CD4-positive, alpha-beta T cell treated with Interleukin-17A for 4 hours (primary cell): ENCODE results near the gene DNAJB6.

Experiments
- DNase-seq: peaks from one replicate; pipeline ENCODE4 v3.0.0-alpha.2; 2020; ENCODE audit warnings: mixed read lengths

Gene DNAJB6

DNA sequence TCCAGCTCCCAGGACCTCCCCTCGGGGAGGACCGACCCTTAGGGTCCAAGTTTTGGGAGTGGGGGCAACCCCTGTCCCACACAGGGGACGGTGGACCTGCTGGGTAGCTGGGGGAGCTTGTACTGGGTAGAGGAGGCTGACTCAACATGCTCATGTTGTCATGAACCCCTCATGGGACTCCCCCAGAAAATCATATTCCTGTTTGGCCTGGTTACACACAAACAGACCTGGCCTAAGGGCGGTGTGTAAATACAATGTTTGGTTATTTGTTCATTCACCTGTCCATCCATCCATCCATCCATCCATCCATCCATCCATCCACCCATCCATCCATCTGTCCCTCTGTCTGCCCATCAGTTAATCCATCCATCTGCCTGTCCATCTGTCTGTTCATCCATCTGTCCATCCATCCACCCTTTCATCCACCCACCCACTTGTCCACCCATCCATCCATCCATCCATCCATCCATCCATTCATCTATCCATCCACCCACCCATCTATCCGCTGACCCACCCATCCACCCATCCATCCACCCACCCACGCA is 92.9 kb downstream of the DNAJB6 start:
- DNase-seq = no peak

- no peak for DNase-seq
Observed at GRCh38 chr7:157430721-157431120, 93.9 kb downstream of the DNAJB6 start.

DNA sequence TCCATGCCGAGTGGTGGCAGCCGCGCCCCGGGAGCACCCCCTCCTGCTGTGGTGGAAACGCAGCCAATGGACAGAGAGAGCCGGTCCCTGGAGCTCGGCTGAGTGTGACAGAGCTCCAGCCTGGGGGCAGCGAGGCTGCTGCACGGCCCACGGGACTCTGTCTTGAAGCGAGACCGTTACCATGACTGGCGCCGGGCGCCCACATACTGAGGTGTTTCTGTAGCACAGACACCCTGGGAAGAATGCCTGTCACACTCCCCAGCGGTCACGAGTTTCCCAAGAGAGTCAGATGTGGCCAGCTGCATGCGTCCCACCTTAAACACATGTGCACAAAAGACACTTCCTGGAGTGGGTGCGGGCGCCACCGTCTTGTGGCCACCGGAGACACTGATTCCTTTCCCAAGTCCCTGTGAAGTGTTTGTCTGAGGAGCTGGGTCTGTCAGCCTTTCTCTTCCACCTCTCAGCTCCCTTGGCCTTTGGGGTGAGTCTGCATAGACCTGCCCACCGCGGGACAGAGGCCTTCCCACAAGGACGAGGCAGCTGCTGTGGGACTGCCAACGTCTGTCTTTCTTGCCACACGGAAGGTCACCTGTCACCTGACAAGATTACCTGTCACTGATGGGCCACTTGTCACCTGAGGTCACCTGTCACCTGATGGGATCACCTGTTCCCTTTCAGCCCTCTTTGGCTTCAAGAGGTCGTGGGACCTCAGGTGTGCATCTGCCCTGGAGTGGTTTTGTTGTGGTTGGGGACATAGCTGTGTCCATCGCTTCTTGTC is 94.6 kb downstream of the DNAJB6 start:
- no peak for DNase-seq

DNA sequence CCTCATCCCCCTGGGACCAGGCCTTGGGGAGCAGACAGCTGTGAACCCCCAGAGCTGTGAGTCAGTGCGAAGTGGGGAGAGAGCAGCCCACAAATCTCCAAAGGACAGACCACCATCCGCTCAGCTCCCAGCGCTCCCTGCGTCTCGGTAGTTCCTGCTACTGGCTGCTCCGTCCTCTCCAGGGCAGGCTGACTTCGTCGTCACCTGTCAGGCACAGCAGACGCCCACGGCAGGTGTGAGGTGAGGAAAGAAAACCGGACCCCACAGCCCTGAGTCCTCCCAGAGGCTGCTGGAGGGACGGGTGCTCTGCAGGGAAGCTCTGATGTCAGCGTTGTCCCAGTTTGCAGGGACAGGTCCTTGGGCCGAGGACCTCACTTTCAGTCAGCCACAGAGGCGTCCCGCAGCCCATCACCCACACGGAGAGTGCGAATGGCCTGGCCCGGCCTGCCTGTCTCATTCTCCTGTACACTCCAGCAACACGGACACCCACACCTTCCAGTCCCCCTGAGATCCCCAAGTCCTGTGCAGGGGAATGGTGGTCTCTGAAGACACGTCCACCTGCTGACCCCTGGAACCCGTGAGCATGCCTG is 95.2 kb downstream of the DNAJB6 start:
- no peak for DNase-seq

- no peak for DNase-seq
Observed at GRCh38 chr7:157432541-157432956, 95.7 kb downstream of the DNAJB6 start.

GRCh38 chr7:157432957-157433576 is 96.3 kb downstream of the DNAJB6 start:
- DNase-seq = peak; percentile 76

DNA sequence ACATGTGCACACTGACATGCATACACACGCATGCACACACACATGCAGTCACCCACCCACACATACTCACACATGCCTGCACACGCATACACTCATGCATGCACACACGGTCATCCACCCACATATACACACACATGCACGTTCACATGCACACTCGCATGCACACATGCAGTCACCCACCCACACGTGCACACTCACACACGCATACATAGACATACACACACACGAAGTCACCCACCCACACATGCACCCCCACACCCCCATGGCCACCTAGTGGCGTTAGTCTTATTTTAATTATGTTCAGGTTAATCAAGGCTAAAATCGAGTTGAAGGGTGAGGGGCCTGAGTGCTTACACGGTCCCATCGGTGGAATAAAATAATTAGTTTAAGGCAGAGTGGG is 96.8 kb downstream of the DNAJB6 start:
- DNase-seq = no peak

- DNase-seq = no peak
Observed at GRCh38 chr7:157434231-157434630, 97.4 kb downstream of the DNAJB6 start.

DNA sequence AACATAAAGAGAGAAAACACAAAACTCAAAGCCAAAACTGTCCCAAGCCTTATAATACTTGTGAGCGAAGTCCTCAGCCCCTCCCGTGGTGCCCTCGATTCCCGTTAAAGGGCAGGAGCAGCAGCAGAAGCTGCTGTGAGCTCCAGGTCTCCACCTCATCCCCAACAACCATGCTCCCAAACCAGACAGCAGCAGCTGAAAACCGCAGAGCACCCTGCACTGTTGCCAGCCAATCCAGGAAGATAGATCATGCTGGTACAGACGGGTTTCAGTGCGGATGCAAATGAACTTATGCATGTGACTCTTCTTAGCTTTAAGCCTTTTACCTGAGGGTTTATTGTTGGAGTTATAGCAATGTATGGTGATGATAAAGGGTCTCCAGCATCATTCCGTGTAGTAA is 97.9 kb downstream of the DNAJB6 start:
- DNase-seq = no peak

GRCh38 chr7:157436076-157436475 is 99.3 kb downstream of the DNAJB6 start:
- DNase-seq = no peak

GRCh38 chr7:157436763-157437480 is 100.1 kb downstream of the DNAJB6 start:
- DNase-seq = no peak

DNA sequence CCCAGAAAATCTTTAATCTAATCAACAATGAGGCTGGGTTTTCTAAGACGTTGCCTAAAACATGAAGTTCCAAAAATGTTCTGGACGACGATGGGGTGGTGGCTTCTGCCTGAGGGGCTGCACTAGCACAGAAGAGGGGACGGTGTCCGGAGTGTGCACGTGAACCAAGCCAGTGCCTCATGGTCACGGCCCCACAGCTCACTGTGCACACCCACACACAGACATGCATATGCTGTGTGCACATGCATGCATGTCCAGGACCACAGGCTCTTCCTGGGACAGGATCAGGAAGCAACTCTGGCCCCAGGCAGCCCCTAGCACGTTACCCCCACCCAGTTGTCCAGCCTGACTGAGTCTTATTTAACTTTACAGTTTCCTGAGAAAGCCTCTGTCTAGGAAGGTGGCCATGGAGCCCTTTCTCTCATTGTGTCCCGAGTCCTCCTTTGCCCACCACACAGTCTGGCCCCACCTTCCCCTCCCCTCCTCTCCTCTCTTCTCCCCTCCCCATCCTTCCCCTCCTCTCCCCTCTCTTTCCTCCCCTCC is 100.8 kb downstream of the DNAJB6 start:
- DNase-seq = no peak

GRCh38 chr7:157438121-157439025 is 101.6 kb downstream of the DNAJB6 start:
- DNase-seq = no peak

GRCh38 chr7:157439149-157439548 is 102.3 kb downstream of the DNAJB6 start:
- no peak for DNase-seq

DNA sequence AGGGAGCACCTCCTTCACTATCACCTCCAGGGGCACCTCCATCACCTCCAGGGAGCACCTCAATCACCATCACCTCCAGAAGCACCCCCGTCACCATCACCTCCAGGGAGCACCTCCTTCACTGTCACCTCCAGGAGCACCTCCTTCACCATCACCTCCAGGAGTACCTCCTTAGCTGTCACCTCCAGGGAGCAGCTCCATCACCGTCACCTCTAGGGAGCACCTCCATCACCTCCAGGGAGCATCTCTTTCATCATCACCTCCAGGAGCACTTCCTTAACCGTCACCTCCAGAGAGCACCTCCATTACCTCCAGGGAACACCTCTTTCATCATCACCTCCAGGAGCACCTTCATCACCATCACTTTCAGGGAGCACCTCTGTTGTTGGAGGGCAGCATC is 103.0 kb downstream of the DNAJB6 start:
- DNase-seq = no peak

DNA sequence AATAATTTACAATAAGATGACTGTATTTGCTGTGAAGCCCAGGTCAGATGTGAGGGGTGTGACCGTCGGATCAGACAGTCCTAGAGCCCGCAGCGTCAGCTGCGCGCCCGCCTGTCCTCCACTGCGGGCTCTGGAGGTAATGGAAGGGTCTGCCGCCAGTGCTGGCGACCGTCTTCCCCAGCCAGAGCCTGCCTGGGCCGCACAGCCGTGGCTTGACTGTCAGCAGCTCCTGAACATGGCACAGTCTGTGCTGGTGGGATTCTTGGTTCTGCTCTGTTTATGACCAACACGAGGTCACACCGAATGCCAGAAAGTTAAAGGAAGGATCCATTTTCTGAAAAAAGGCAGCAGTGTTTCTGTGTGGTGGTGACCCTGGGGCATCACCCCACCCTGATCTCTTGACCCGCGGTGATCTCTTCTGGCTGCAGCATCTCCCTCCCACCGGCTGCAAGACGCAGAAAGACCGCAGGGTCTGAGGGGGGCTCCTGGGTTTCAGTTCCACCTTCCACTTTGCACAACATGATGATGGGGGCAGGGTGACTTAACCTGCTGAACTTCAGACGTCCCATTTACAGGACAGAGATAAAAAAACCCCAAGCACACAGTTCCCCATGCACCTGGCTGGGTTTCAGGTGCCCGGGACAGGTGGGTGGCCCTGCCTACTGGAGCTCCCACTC is 103.7 kb downstream of the DNAJB6 start:
- DNase-seq = no peak

DNA sequence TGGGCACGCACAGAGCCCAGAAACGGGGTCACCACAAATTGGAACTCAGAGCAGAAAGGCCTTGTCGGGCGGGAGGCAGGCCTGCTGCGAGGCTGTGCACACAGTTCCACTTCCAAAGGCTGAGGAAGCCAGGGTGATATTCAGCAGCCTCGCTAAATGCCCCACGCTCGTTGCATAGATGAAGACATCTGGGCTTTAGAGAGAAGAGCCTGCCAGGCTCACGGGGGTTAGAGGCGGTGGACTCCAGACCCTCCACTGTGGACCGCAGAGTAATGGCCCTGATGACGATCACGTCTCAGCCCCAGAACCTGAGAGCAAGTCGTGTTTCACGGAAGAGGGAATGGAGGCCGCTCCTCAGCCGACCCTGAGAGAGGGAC is 104.2 kb downstream of the DNAJB6 start:
- DNase-seq = no peak

- DNase-seq = no peak
Observed at GRCh38 chr7:157442456-157442855, 105.7 kb downstream of the DNAJB6 start.

DNA sequence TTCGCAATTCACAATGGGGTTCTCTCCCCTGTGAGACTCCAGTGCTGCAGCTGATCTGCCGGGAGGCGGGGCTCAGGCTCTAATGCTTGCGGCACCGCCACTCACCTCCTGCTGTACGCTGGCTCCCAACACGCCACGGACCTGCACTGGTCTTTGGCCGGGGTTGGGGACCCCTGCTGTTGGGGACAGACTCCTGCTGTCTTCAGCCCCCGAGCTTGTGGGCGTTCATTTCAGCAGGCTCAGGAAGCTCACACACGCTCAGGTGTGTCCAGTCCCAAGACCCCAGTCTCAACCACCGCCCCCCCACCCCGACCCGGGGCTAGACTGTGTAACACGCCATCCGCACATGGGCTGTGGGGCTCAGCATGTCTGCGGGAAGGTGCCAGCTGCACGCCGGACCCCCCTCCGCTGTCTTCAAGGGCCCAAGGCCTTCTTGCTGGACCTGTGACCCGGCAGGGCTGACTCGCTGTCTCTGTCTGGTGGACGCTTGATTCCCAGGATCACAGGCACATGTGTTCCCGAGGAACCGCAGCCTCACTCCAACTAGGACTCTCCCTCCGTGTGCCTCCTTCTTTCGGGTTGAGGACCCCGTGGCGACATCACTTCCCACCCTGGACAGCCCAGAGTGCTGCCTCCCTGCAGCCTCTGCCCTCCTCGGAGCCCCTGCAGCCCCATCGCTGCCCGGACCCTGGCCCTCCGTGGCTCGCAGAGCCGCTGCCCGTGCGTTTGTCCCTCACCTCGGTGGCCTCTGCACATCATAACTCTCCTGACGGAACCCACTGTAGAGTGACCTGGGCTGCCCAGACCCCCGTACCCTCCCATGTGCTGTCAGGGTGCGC is 106.4 kb downstream of the DNAJB6 start:
- DNase-seq = no peak
